Smooth muscle cell (in vitro differentiated cells): ENCODE results near the gene FAIM2. TPM values are rescaled to one million over a fixed set of nuclear protein-coding genes. Genes with fewer than 3 reads are reported as not detected.

Experiments
- DNase-seq: peaks from one replicate; lab custom pipeline; 2025; ENCODE audit not compliant: unreplicated experiment; lab: John Stamatoyannopoulos, UW
- H2AFZ ChIP-seq: fragments of 200-600 bp; sonication (generic); 2 replicates; pipeline ENCODE4 v1.6.0; 2016; ENCODE audit warnings: antibody characterized with exemption, low read depth, mild to moderate bottlenecking
- H3F3A ChIP-seq: fragments of 200-600 bp; sonication (generic); 2 replicates; pipeline ENCODE4 v1.6.0; 2017; ENCODE audit warnings: antibody characterized with exemption, low read depth
- H3K27ac ChIP-seq: fragments of 200-600 bp; sonication (generic); 2 replicates; pipeline ENCODE4 v1.5.1; 2016; ENCODE audit warnings: low read depth, mild to moderate bottlenecking
- H3K27me3 ChIP-seq: fragments of 200-600 bp; sonication (generic); 2 replicates; pipeline ENCODE4 v1.6.1; 2016; ENCODE audit warnings: low read depth, mild to moderate bottlenecking
- H3K36me3 ChIP-seq: fragments of 200-600 bp; sonication (generic); 2 replicates; pipeline ENCODE4 v1.5.1; 2016; ENCODE audit warnings: low read depth
- H3K4me1 ChIP-seq: fragments of 200-600 bp; sonication (generic); 2 replicates; pipeline ENCODE4 v1.5.1; 2016; ENCODE audit warnings: low read depth
- H3K4me2 ChIP-seq: fragments of 200-600 bp; sonication (generic); 2 replicates; pipeline ENCODE4 v1.6.0; 2016; ENCODE audit warnings: mild to moderate bottlenecking
- H3K4me3 ChIP-seq: fragments of 200-600 bp; sonication (generic); 2 replicates; pipeline ENCODE4 v1.5.1; 2016; ENCODE audit warnings: mild to moderate bottlenecking
- H3K79me2 ChIP-seq: fragments of 200-600 bp; sonication (generic); 2 replicates; pipeline ENCODE4 v1.6.0; 2016; ENCODE audit warnings: low read depth, mild to moderate bottlenecking
- H3K9ac ChIP-seq: fragments of 200-600 bp; sonication (generic); 2 replicates; pipeline ENCODE4 v1.6.0; 2016; ENCODE audit warnings: low read depth
- H3K9me3 ChIP-seq: fragments of 200-600 bp; sonication (generic); replicated peaks from 2 replicates; pipeline ENCODE4 v1.5.1; 2016; ENCODE audit warnings: low read depth
- H4K20me1 ChIP-seq: fragments of 200-600 bp; sonication (generic); 2 replicates; pipeline ENCODE4 v1.6.0; 2016; ENCODE audit warnings: low read depth
- CTCF ChIP-seq: fragments of 200-600 bp; sonication (generic); IDR thresholded peaks from 2 replicates; pipeline ENCODE4 v1.5.1; 2017; ENCODE audit warnings: borderline replicate concordance, mild to moderate bottlenecking, antibody characterized with exemption; ENCODE audit not compliant: insufficient read depth, poor library complexity, severe bottlenecking
- WGBS: methylation state at CpG from one replicate; pipeline ENCODE4 v1.1.7; 2016; ENCODE audit warnings: low lambda C conversion rate; 5-methylcytosine and 5-hydroxymethylcytosine counted together
- polyA plus RNA-seq: library from polyadenylated mRNA; unstranded; fragments of >200 nt; fragmentation: Nextera tagmentation; extraction: Ambion mirVana; gene quantifications from 2 replicates; pipeline ENCODE4 v1.2.1, GENCODE V29; 2016
- total RNA-seq: library from RNA; depleted of rRNA; stranded (reverse); fragments of >200 nt; gene quantifications from 2 replicates; pipeline ENCODE4 v1.2.3, GENCODE V29; 2014

FAIM2 gene
- total and polyA plus RNA-seq, 2 experiments from 2014 or later, result 0.67 to 1.2 TPM

- H3K79me2 ChIP-seq, result no peaks in the 10 kb centered on the region
- peaks cover 11% of the 10 kb centered on the region for H3K4me1 ChIP-seq
- no peak for TF ChIP-seq CTCF
- 88% methylated on average over 2 of the region's 2 CpGs for WGBS
- no peaks in the 10 kb centered on the region for H4K20me1 ChIP-seq
- H3K4me3 ChIP-seq, result no peak overlapping the region
- no peaks in the 10 kb centered on the region for H3K36me3 ChIP-seq
- H3K9me3 ChIP-seq, result no peaks in the 10 kb centered on the region
- peaks cover 17% of the 10 kb centered on the region for H3F3A ChIP-seq
- no peaks in the 10 kb centered on the region for H3K27me3 ChIP-seq
- no peak overlapping the region for H2AFZ ChIP-seq
- DNase-seq, result no peak
- no peak overlapping the region for H3K27ac ChIP-seq
- H3K9ac ChIP-seq, result no peak overlapping the region
- H3K4me2 ChIP-seq, result no peak overlapping the region
Observed at GRCh38 chr12:49878021-49878420, 25.7 kb downstream of the FAIM2 start.

- H3F3A ChIP-seq, result peaks cover 17% of the 10 kb centered on the region
- no peak overlapping the region for H3K27ac ChIP-seq
- peaks cover 4% of the 10 kb centered on the region for H3K4me1 ChIP-seq
- no peak overlapping the region for H3K4me2 ChIP-seq
- no peak overlapping the region for H2AFZ ChIP-seq
- no peaks in the 10 kb centered on the region for H3K79me2 ChIP-seq
- H3K9me3 ChIP-seq, result no peaks in the 10 kb centered on the region
- H3K9ac ChIP-seq, result no peak overlapping the region
- WGBS, result 90% methylated on average over 5 of the region's 5 CpGs
- TF ChIP-seq CTCF, result no peak
- H3K36me3 ChIP-seq, result no peaks in the 10 kb centered on the region
- no peak for DNase-seq
- H3K4me3 ChIP-seq, result no peak overlapping the region
- H3K27me3 ChIP-seq, result no peaks in the 10 kb centered on the region
- H4K20me1 ChIP-seq, result no peaks in the 10 kb centered on the region
Observed at GRCh38 chr12:49877066-49877465, 26.6 kb downstream of the FAIM2 start.

- H3K36me3 ChIP-seq, result no peaks in the 10 kb centered on the region
- H3K4me3 ChIP-seq, result no peak overlapping the region
- no peak overlapping the region for H3K27ac ChIP-seq
- H3K9me3 ChIP-seq, result no peaks in the 10 kb centered on the region
- no peak overlapping the region for H3K9ac ChIP-seq
- WGBS, result 97% methylated on average over 3 of the region's 3 CpGs
- H3K4me1 ChIP-seq, result no peaks in the 10 kb centered on the region
- H4K20me1 ChIP-seq, result no peaks in the 10 kb centered on the region
- DNase-seq, result no peak
- no peak overlapping the region for H3K4me2 ChIP-seq
- no peaks in the 10 kb centered on the region for H3K79me2 ChIP-seq
- no peaks in the 10 kb centered on the region for H3K27me3 ChIP-seq
- H3F3A ChIP-seq, result peaks cover 17% of the 10 kb centered on the region
- no peak for TF ChIP-seq CTCF
- no peak overlapping the region for H2AFZ ChIP-seq
Observed at GRCh38 chr12:49876070-49876469, 27.6 kb downstream of the FAIM2 start.

- TF ChIP-seq CTCF, result no peak
- Histone ChIP-seq H4K20me1 (no peaks in the 10 kb centered on the region), H3K4me1 (no peaks in the 10 kb centered on the region), H3K4me2 (no peak overlapping the region), H3K27ac (no peak overlapping the region), H3K9ac (no peak overlapping the region), H3K9me3 (no peaks in the 10 kb centered on the region), H3K36me3 (no peaks in the 10 kb centered on the region), H3F3A (peaks cover 17% of the 10 kb centered on the region), H3K4me3 (no peak overlapping the region), H3K27me3 (no peaks in the 10 kb centered on the region), H3K79me2 (no peaks in the 10 kb centered on the region), H2AFZ (no peak overlapping the region)
- 98% methylated on average over 9 of the region's 9 CpGs for WGBS
- DNase-seq, result no peak
Observed at GRCh38 chr12:49875115-49875720, 28.5 kb downstream of the FAIM2 start.
